ENCODE data around the gene MRC2. TPM values are rescaled to one million over a fixed set of nuclear protein-coding genes. Genes with fewer than 3 reads are reported as not detected.

The MRC2 gene
- total RNA-seq, 1 donor from 2014 or later, result 361 TPM

- H3K4me1 Mint-ChIP-seq (ENCODE audit: low read depth, unreplicated experiment), result peaks cover 48% of the 10 kb centered on the region
- FAIRE-seq, result no peak
- no peak for TF ChIP-seq EZH2 (IDR thresholded peaks at IDR 0.05; ENCODE audit: insufficient read depth, low read length)
- TF ChIP-seq CTCF (IDR thresholded peaks at IDR 0.05; ENCODE audit: insufficient read depth, low read depth, low read length), result no peak
- peak overlapping the region; percentile 96 for H3K27ac Mint-ChIP-seq (ENCODE audit: unreplicated experiment)
- H3K27me3 ChIP-seq (ENCODE audit: insufficient read depth, low read length), result no peaks in the 10 kb centered on the region
- H3K79me2 ChIP-seq (ENCODE audit: insufficient read depth, low read length), result peaks cover 97% of the 10 kb centered on the region
- peaks cover 5% of the 10 kb centered on the region for H3K36me3 ChIP-seq (ENCODE audit: insufficient read depth, low read length)
- H3K4me3 Mint-ChIP-seq (ENCODE audit: unreplicated experiment), result no peak overlapping the region
- no peak for DNase-seq (ENCODE audit: low read depth)
- H3K4me1 ChIP-seq (ENCODE audit: insufficient read depth, low read length), result peaks cover 43% of the 10 kb centered on the region
- H3K9me3 Mint-ChIP-seq (ENCODE audit: unreplicated experiment), result no peaks in the 10 kb centered on the region
- no peak overlapping the region for H3K4me3 ChIP-seq (ENCODE audit: insufficient read depth, low read depth, low read length)
- H3K27ac ChIP-seq (ENCODE audit: low read depth, low read length), result no peak overlapping the region
- no peaks in the 10 kb centered on the region for H3K27me3 Mint-ChIP-seq (ENCODE audit: low read depth, unreplicated experiment)
- no peak overlapping the region for H2AFZ ChIP-seq (ENCODE audit: low read depth, low read length)
- H3K9me3 ChIP-seq (ENCODE audit: insufficient read depth, low read depth, low read length), result no peaks in the 10 kb centered on the region
- no peak overlapping the region for H3K9ac ChIP-seq (ENCODE audit: low read length)
- peaks cover 23% of the 10 kb centered on the region for H3K36me3 Mint-ChIP-seq (ENCODE audit: low read depth, unreplicated experiment)
- H3K4me2 ChIP-seq (ENCODE audit: low read length), result peak overlapping the region; percentile 99
- H4K20me1 ChIP-seq (ENCODE audit: insufficient read depth, low read length), result peaks cover 85% of the 10 kb centered on the region
Observed at GRCh38 chr17:62631936-62632924, 4.8 kb downstream of the MRC2 start.

GRCh38 chr17:62637809-62638208, 10.3 kb downstream of the MRC2 start:
- Histone ChIP-seq H3K36me3 (ENCODE audit: insufficient read depth, low read length) (peaks cover 8% of the 10 kb centered on the region), H2AFZ (ENCODE audit: low read depth, low read length) (no peak overlapping the region), H3K79me2 (ENCODE audit: insufficient read depth, low read length) (peaks cover 93% of the 10 kb centered on the region), H3K9ac (ENCODE audit: low read length) (peak overlapping the region; percentile 14), H3K4me2 (ENCODE audit: low read length) (no peak overlapping the region), H3K27me3 (ENCODE audit: insufficient read depth, low read length) (no peaks in the 10 kb centered on the region), H3K27ac (ENCODE audit: low read depth, low read length) (no peak overlapping the region), H3K9me3 (ENCODE audit: insufficient read depth, low read depth, low read length) (no peaks in the 10 kb centered on the region), H3K4me3 (ENCODE audit: insufficient read depth, low read depth, low read length) (no peak overlapping the region), H4K20me1 (ENCODE audit: insufficient read depth, low read length) (peaks cover 81% of the 10 kb centered on the region), H3K4me1 (ENCODE audit: insufficient read depth, low read length) (peaks cover 8% of the 10 kb centered on the region)
- DNase-seq (ENCODE audit: low read depth) (no peak), FAIRE-seq (no peak)
- Mint-ChIP-seq H3K27me3 (ENCODE audit: low read depth, unreplicated experiment) (no peaks in the 10 kb centered on the region), H3K36me3 (ENCODE audit: low read depth, unreplicated experiment) (peaks cover 15% of the 10 kb centered on the region), H3K4me3 (ENCODE audit: unreplicated experiment) (no peak overlapping the region), H3K27ac (ENCODE audit: unreplicated experiment) (no peak overlapping the region), H3K9me3 (ENCODE audit: unreplicated experiment) (no peaks in the 10 kb centered on the region), H3K4me1 (ENCODE audit: low read depth, unreplicated experiment) (peaks cover 19% of the 10 kb centered on the region)
- no peak for TF ChIP-seq CTCF (IDR thresholded peaks at IDR 0.05; ENCODE audit: insufficient read depth, low read depth, low read length)
- no peak for TF ChIP-seq EZH2 (IDR thresholded peaks at IDR 0.05; ENCODE audit: insufficient read depth, low read length)

GRCh38 chr17:62641153-62641552, 13.7 kb downstream of the MRC2 start:
- no peak for TF ChIP-seq CTCF (IDR thresholded peaks at IDR 0.05; ENCODE audit: insufficient read depth, low read depth, low read length)
- no peak for TF ChIP-seq EZH2 (IDR thresholded peaks at IDR 0.05; ENCODE audit: insufficient read depth, low read length)
- peaks cover 8% of the 10 kb centered on the region for H3K36me3 ChIP-seq (ENCODE audit: insufficient read depth, low read length)
- DNase-seq (ENCODE audit: low read depth) (no peak), FAIRE-seq (no peak)
- Mint-ChIP-seq H3K4me3 (ENCODE audit: unreplicated experiment) (no peak overlapping the region), H3K27ac (ENCODE audit: unreplicated experiment) (peak overlapping the region; percentile 14), H3K4me1 (ENCODE audit: low read depth, unreplicated experiment) (peaks cover 4% of the 10 kb centered on the region), H3K27me3 (ENCODE audit: low read depth, unreplicated experiment) (no peaks in the 10 kb centered on the region), H3K36me3 (ENCODE audit: low read depth, unreplicated experiment) (peaks cover 11% of the 10 kb centered on the region), H3K9me3 (ENCODE audit: unreplicated experiment) (no peaks in the 10 kb centered on the region)
- H2AFZ ChIP-seq (ENCODE audit: low read depth, low read length), result no peak overlapping the region
- H3K9ac ChIP-seq (ENCODE audit: low read length), result no peak overlapping the region
- no peaks in the 10 kb centered on the region for H3K27me3 ChIP-seq (ENCODE audit: insufficient read depth, low read length)
- H3K79me2 ChIP-seq (ENCODE audit: insufficient read depth, low read length), result peaks cover 88% of the 10 kb centered on the region
- no peak overlapping the region for H3K27ac ChIP-seq (ENCODE audit: low read depth, low read length)
- peaks cover 2% of the 10 kb centered on the region for H3K4me1 ChIP-seq (ENCODE audit: insufficient read depth, low read length)
- H4K20me1 ChIP-seq (ENCODE audit: insufficient read depth, low read length), result peaks cover 76% of the 10 kb centered on the region
- no peaks in the 10 kb centered on the region for H3K9me3 ChIP-seq (ENCODE audit: insufficient read depth, low read depth, low read length)
- H3K4me3 ChIP-seq (ENCODE audit: insufficient read depth, low read depth, low read length), result no peak overlapping the region
- H3K4me2 ChIP-seq (ENCODE audit: low read length), result no peak overlapping the region
